HepG2 (cell line): ENCODE data around the gene SLAMF6. TPM values are rescaled to one million over a fixed set of nuclear protein-coding genes. Genes with fewer than 3 reads are reported as not detected.

Source experiments
- ATAC-seq: fragments of 200-7000 bp; cut with Tn5 transposase; 3 replicates; pipeline ENCODE4 v1.9.1; 2020; ENCODE audit warnings: mild to moderate bottlenecking, moderate library complexity
- BruUV-seq: library from RNA; stranded (reverse); fragments of 400-500 nt; replicated peaks from 2 replicates; lab custom pipeline; 2021; lab: Mats Ljungman, UMichigan
- CTCF ChIA-PET: fragments of 300-600 bp; formaldehyde crosslinking; extraction: SDS; loops from one replicate; lab custom pipeline; 2021; ENCODE audit warnings: low total read pairs, inconsistent platforms, low intra/inter-chr PET ratio; lab: Yijun Ruan, JAX
- POLR2A ChIA-PET: fragments of 350-600 bp; sonication (Branson Sonifier 250); formaldehyde crosslinking; loops from one replicate; lab custom pipeline; 2020; ENCODE audit warnings: antibody characterized with exemption, inconsistent platforms; lab: Yijun Ruan, JAX
- DNase-seq: peaks from one replicate; pipeline ENCODE4 v3.0.0-alpha.2; 2015; ENCODE audit warnings: low spot score
- FAIRE-seq: peaks from 3 replicates; lab custom pipeline; 2011; peaks lifted over from hg19 to GRCh38; lab: Jason Lieb, UNC
- H2AFZ ChIP-seq: one replicate; pipeline ENCODE4 v1.6.1; 2011; ENCODE audit warnings: low read length, inconsistent platforms
- H3K27ac ChIP-seq: fragments of 300-600 bp; 3 replicates; pipeline ENCODE4 v1.8.0; 2011; ENCODE audit warnings: mixed run types, mild to moderate bottlenecking, mixed read lengths, low read length, inconsistent platforms; ENCODE audit not compliant: insufficient read depth; ENCODE audit errors: extremely low read length
- H3K27me3 ChIP-seq, 2 experiments: fragments of 200-600 bp in 1 of 2; 2 replicates in 1 of 2; 3 replicates in 1 of 2; pipeline versions ENCODE4 v1.6.0 to v1.8.0; 2011; ENCODE audit warnings: low read length in 2 of 2, mild to moderate bottlenecking in 2 of 2, moderate library complexity in 2 of 2, inconsistent platforms in 1 of 2; ENCODE audit not compliant: insufficient read depth in 2 of 2, control insufficient read depth in 1 of 2
- H3K36me3 ChIP-seq, 2 experiments: fragments of 200-600 bp in 1 of 2; replicated peaks in 1 of 2; 2 replicates in 1 of 2; 3 replicates in 1 of 2; pipeline versions ENCODE4 v1.5.1 to v1.8.0; 2011; ENCODE audit warnings: low read length in 2 of 2, inconsistent platforms in 1 of 2; ENCODE audit not compliant: insufficient read depth in 2 of 2, control insufficient read depth in 1 of 2
- H3K4me1 ChIP-seq: 2 replicates; pipeline ENCODE4 v1.5.1; 2012; ENCODE audit warnings: low read length, inconsistent platforms; ENCODE audit not compliant: insufficient read depth
- H3K4me2 ChIP-seq: 2 replicates; pipeline ENCODE4 v1.6.0; 2011; ENCODE audit warnings: low read depth, low read length, inconsistent platforms
- H3K4me3 ChIP-seq, 3 experiments: fragments of 200-600 bp in 1 of 3; sonication (generic), shearing (Covaris generic) in 1 of 3; replicated peaks in 1 of 3; 2 replicates each; pipeline ENCODE4 v1.5.1; 2011 to 2016; ENCODE audit warnings: low read length in 3 of 3, inconsistent platforms in 2 of 3, low read depth in 2 of 3, mild to moderate bottlenecking in 2 of 3, control low read depth in 1 of 3, mixed read lengths in 1 of 3; ENCODE audit not compliant: insufficient read depth in 1 of 3
- H3K79me2 ChIP-seq: one replicate; pipeline ENCODE4 v1.6.1; 2011; ENCODE audit warnings: low read length, inconsistent platforms; ENCODE audit not compliant: insufficient read depth
- H3K9ac ChIP-seq: 2 replicates; pipeline ENCODE4 v1.6.0; 2011; ENCODE audit warnings: mild to moderate bottlenecking, low read depth, low read length, inconsistent platforms; ENCODE audit not compliant: insufficient read depth
- H3K9me3 ChIP-seq: 2 replicates; pipeline ENCODE4 v1.5.1; 2012; ENCODE audit warnings: mild to moderate bottlenecking, low read length
- H4K20me1 ChIP-seq: 2 replicates; pipeline ENCODE4 v1.6.0; 2011; ENCODE audit warnings: inconsistent platforms, mild to moderate bottlenecking, low read length, moderate library complexity; ENCODE audit not compliant: insufficient read depth
- CBX2 ChIP-seq, 2 experiments: fragments of 200-600 bp in 1 of 2; sonication (generic); formaldehyde crosslinking in 1 of 2; IDR thresholded peaks; 2 replicates each; pipeline versions ENCODE4 v1.7.0 to v1.8.1; 2018 to 2022; ENCODE audit warnings: low read depth in 2 of 2, low read length in 1 of 2, mild to moderate bottlenecking in 1 of 2, missing genetic modification reagents in 1 of 2
- HNRNPUL1 ChIP-seq: fragments of 200-400 bp; formaldehyde crosslinking; IDR thresholded peaks from 2 replicates; pipeline ENCODE4 v1.6.1; 2017; ENCODE audit warnings: low read depth, mild to moderate bottlenecking, low read length, moderate library complexity
- MXI1 ChIP-seq: IDR thresholded peaks from 3 replicates; pipeline ENCODE4 v1.6.1; 2012; ENCODE audit warnings: low read depth, low read length, inconsistent platforms, borderline replicate concordance
- NAIF1 ChIP-seq: sonication (generic); formaldehyde crosslinking; IDR thresholded peaks from 2 replicates; pipeline ENCODE4 v1.5.0; 2020; ENCODE audit warnings: mild to moderate bottlenecking, missing genetic modification reagents, borderline replicate concordance
- NFKBIZ ChIP-seq: IDR thresholded peaks from 2 replicates; pipeline ENCODE4 v1.6.1; 2018; ENCODE audit warnings: missing genetic modification reagents, missing compliant biosample characterization
- ZFP41 ChIP-seq: sonication (generic); formaldehyde crosslinking; IDR thresholded peaks from 2 replicates; pipeline ENCODE4 v1.4.0; 2020; ENCODE audit warnings: mild to moderate bottlenecking, missing genetic modification reagents, borderline replicate concordance
- ZNF251 ChIP-seq: sonication (generic); formaldehyde crosslinking; IDR thresholded peaks from 2 replicates; pipeline ENCODE4 v1.9.0; 2021; ENCODE audit warnings: mild to moderate bottlenecking, missing genetic modification reagents
- ZNF296 ChIP-seq: sonication (generic); formaldehyde crosslinking; conservative IDR thresholded peaks from 2 replicates; pipeline ENCODE4 v1.5.0; 2020; ENCODE audit warnings: mild to moderate bottlenecking, missing genetic modification reagents
- ZNF30 ChIP-seq: sonication (generic); formaldehyde crosslinking; IDR thresholded peaks from 2 replicates; pipeline ENCODE4 v1.5.0; 2020; ENCODE audit warnings: mild to moderate bottlenecking, missing genetic modification reagents
- ZNF430 ChIP-seq: sonication (generic); formaldehyde crosslinking; IDR thresholded peaks from 2 replicates; pipeline ENCODE4 v1.9.0; 2021; ENCODE audit warnings: mild to moderate bottlenecking, missing genetic modification reagents
- ZNF557 ChIP-seq: sonication (generic); formaldehyde crosslinking; IDR thresholded peaks from 2 replicates; pipeline ENCODE4 v1.4.0; 2020; ENCODE audit warnings: missing genetic modification reagents
- ZNF567 ChIP-seq: sonication (generic); formaldehyde crosslinking; IDR thresholded peaks from 2 replicates; pipeline ENCODE4 v1.8.1; 2023; ENCODE audit warnings: mild to moderate bottlenecking, missing genetic modification reagents, borderline replicate concordance
- ZNF713 ChIP-seq: sonication (generic); formaldehyde crosslinking; IDR thresholded peaks from 2 replicates; pipeline ENCODE4 v1.4.0; 2020; ENCODE audit warnings: mild to moderate bottlenecking, missing genetic modification reagents
- WGBS: methylation state at CpG from one replicate; pipeline ENCODE4 v1.1.6; 2017; ENCODE audit warnings: low lambda C conversion rate; 5-methylcytosine and 5-hydroxymethylcytosine counted together
- in situ Hi-C: cut with HindIII; loops from 2 replicates; pipeline ENCODE4 v1.10.0; 2017; ENCODE audit warnings: low pct_unique_long_range_greater_than_20kb; ENCODE audit not compliant: extremely low pct_ligation_motif_present
- intact Hi-C: fragments of 100-400 bp; cut with micrococcal nuclease; formaldehyde crosslinking; loops from one replicate; pipeline ENCODE4 v1.10.0; 2022; ENCODE audit not compliant: unreplicated experiment
- polyA plus RNA-seq, 8 experiments: library from polyadenylated mRNA; depleted of rRNA in 3 of 8; stranded (reverse) in 7 of 8; unstranded in 1 of 8; fragments of >200 nt; fragmentation: Illumina TruSeq in 4 of 8; extraction: Trizol in 4 of 8; gene quantifications; 2 replicates each; pipeline versions ENCODE4 v1.2.1 to v1.2.3, GENCODE V29; 2011 to 2016; ENCODE audit warnings: low read depth in 4 of 8, missing spikeins in 1 of 8, mixed read lengths in 1 of 8; ENCODE audit not compliant: insufficient read depth in 1 of 8
- total RNA-seq, 5 experiments: library from RNA; depleted of rRNA; stranded (reverse); fragments of >200 nt; fragmentation: Illumina TruSeq; extraction: Trizol; gene quantifications; 2 replicates each; pipeline ENCODE4 v1.2.3, GENCODE V29; 2016; ENCODE audit warnings: low read depth in 1 of 5

SLAMF6 gene
- total and polyA plus RNA-seq, 2 of the 13 experiments (the other 11 are each of a cell fraction or from before 2014, with no cell fraction given) = not detected

DNA sequence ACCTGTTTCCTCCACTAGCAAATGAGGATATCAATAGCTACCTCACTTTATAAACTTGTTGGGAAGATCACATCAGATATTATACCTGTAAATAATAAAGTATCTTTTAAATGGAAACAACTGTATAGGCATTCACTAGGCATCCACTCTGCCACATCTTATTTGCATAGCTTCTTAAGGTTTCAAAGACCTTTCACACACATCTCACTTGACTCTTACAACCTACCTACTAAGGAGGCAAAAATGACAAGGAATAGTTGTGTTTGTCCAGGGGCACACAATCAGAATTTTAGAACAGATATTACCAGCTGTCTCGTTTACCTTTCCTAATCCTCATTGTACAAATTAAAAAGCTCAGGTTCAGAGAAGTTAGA lies 71.2 kb downstream of the SLAMF6 start:
- Histone ChIP-seq H3K36me3 (no peaks in the 10 kb centered on the region), H2AFZ (no peak overlapping the region), H3K9me3 (no peaks in the 10 kb centered on the region), H4K20me1 (no peaks in the 10 kb centered on the region), H3K4me2 (no peak overlapping the region), H3K27me3 (no peaks in the 10 kb centered on the region), H3K79me2 (no peaks in the 10 kb centered on the region), H3K4me3 (no peak overlapping the region), H3K4me1 (no peaks in the 10 kb centered on the region), H3K27ac (no peak overlapping the region), H3K9ac (no peak overlapping the region)
- TF ChIP-seq ZNF430 = no peak
- FAIRE-seq = no peak
- no peak for ATAC-seq
- in situ Hi-C loops = no loop called here
- BruUV-seq = no TSS peak
- intact Hi-C loops = no loop called here
- ChIA-PET CTCF (no interaction called here), POLR2A (no interaction called here)
- WGBS = 13% methylated on average over 1 of the region's 1 CpG
- DNase-seq = no peak

DNA sequence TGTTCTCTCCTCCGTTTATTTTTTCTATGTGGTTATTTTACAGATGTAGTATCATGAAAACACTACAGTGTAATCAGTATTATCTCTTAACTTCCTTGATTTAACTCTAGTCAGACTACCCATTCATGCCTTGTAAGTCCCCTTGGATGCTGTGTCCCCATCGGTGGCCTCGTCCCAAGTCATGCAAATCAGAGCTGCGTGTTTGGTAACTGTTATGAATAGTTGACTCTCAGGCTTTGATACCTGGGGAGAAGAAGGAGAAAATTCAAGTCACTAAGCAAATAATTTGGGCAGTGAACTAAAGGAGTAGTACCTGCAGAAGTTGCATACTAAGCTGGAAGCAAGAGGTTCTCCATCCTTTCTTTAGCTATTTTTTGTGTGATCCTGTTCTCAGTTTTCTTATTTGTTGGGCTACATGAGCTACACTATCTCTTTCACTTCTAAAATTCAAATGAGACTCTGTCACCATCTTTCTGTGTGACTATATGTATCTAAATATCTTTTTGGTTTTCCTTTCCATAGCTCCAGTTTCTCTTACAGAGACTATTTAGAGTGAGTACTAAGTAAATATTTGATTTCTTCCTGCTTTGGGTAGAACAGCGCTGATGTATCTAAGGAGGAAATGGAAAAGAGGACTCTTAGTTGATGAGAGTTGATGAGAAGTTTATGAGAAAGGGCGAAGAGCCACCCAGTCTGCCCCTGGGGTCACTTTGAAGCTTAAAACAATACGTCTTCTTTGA lies 71.8 kb downstream of the SLAMF6 start:
- no TSS peak for BruUV-seq
- Histone ChIP-seq H3K27me3 (no peaks in the 10 kb centered on the region), H3K9me3 (no peaks in the 10 kb centered on the region), H2AFZ (no peak overlapping the region), H4K20me1 (no peaks in the 10 kb centered on the region), H3K27ac (no peak overlapping the region), H3K36me3 (no peaks in the 10 kb centered on the region), H3K4me2 (no peak overlapping the region), H3K4me1 (no peaks in the 10 kb centered on the region), H3K9ac (no peak overlapping the region), H3K79me2 (no peaks in the 10 kb centered on the region), H3K4me3 (no peak overlapping the region)
- in situ Hi-C loops (no loop called here), intact Hi-C loops (no loop called here)
- FAIRE-seq = no peak
- POLR2A ChIA-PET = no interaction called here
- no peak for DNase-seq
- WGBS = 11% methylated on average over 7 of the region's 7 CpGs
- TF ChIP-seq NAIF1 (CRISPR knock-in tag) = no peak
- TF ChIP-seq ZNF557 (CRISPR knock-in tag) = no peak
- TF ChIP-seq ZFP41 (CRISPR knock-in tag) = no peak
- TF ChIP-seq NFKBIZ = no peak
- TF ChIP-seq ZNF713 (CRISPR knock-in tag) = no peak
- TF ChIP-seq MXI1 = no peak
- TF ChIP-seq ZNF251 (CRISPR knock-in tag) = no peak
- no peak for TF ChIP-seq ZNF430
- no peak for TF ChIP-seq CBX2 (IDR thresholded peaks at IDR 0.05; ENCODE audit: low read depth, low read length)
- TF ChIP-seq CBX2 (CRISPR knock-in tag; IDR thresholded peaks at IDR 0.05; ENCODE audit: low read depth) = no peak
- no peak for TF ChIP-seq HNRNPUL1
- no peak for TF ChIP-seq ZNF567 (CRISPR knock-in tag)
- TF ChIP-seq ZNF296 = no peak
- no peak for TF ChIP-seq ZNF30 (CRISPR knock-in tag)
- CTCF ChIA-PET = no interaction called here
- no peak for ATAC-seq
